Head of caudate nucleus (tissue), 42 donors: ENCODE measurements around the gene ARHGAP21.
"Not testable (repeated sequence)": the region's sequence is repeated elsewhere in the genome, so short reads cannot be mapped to it uniquely, and the experiment has no call there.

ENCODE experiments used
- DNase-seq, 42 donors: peaks; one replicate each; pipeline versions ENCODE4 v3.0.0 to v3.0.0-alpha.2; 2020 to 2021; ENCODE audit warnings: mixed read lengths in 7 of 42
- intact Hi-C: fragments of 100-400 bp; cut with DNase I; formaldehyde crosslinking; loops from one replicate; pipeline ENCODE4 v1.15.0; 2022

The ARHGAP21 gene

DNA sequence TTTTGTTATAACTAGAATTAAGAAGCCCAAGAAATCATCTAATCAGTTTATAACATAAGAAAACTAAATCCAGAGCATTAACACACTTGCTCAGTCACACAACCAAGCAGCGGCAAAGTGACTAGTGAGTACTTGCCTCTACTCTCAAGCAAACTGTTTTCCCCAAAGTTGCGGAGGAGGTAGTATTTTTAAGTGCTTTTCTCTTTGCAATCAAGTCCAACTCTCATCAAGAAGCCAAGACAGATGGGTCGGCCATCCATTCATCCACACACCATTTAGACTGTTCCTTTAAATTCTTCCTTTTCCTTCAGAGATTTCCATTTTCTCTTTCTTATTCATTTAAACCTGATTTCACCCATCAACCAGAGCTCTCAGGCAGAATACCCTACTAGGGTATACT lies 25.4 kb downstream of the ARHGAP21 start:
- intact Hi-C loops, result no loop called here
- no peak for DNase-seq

DNA sequence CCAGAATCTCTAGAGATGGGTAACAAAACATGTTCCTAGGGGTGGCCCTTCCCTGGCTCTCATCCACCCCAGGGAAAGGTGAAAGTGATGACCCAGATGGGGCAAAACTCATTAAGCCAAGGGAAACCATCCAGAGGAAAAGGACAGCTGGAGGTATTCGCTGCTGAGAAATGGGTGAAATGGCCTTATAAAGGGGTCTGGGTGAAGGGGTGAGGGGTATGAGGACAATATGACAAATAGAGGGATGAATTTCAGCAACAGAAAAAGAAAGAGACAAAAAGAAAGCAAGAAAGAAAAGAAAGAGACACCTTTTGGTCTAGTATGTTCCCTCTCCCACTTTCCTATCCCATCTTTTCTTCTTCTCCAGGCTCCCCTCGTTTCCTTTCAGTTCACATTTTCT lies 26.6 kb downstream of the ARHGAP21 start:
- intact Hi-C loops, result no loop called here
- DNase-seq, result no peak

DNA sequence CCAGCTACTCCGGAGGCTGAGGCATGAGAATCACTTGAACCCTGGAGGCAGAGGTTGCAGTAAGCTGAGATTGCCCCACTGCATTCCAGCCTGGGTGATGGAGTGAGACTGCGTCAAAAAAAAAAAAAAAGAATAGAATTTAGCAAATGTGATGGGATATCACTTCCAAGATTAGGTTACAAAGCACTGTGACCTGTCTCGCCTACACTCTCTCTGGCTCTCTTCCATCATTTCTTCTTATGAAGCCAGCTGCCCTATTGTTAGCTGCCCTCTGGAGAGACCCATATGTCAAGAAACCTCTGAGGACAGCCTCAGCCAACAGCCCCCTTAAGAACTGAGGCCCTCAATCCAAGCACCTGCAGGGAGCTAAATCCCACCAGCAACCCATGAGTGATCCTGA lies 28.2 kb downstream of the ARHGAP21 start:
- intact Hi-C loops, result no loop called here
- no peak for DNase-seq

GRCh38 chr10:24694086-24694485 lies 29.6 kb downstream of the ARHGAP21 start:
- intact Hi-C loops, result no loop called here
- no peak for DNase-seq

GRCh38 chr10:24690961-24691512 lies 32.6 kb downstream of the ARHGAP21 start:
- intact Hi-C loops, result no loop called here
- DNase-seq, result no peak

DNA sequence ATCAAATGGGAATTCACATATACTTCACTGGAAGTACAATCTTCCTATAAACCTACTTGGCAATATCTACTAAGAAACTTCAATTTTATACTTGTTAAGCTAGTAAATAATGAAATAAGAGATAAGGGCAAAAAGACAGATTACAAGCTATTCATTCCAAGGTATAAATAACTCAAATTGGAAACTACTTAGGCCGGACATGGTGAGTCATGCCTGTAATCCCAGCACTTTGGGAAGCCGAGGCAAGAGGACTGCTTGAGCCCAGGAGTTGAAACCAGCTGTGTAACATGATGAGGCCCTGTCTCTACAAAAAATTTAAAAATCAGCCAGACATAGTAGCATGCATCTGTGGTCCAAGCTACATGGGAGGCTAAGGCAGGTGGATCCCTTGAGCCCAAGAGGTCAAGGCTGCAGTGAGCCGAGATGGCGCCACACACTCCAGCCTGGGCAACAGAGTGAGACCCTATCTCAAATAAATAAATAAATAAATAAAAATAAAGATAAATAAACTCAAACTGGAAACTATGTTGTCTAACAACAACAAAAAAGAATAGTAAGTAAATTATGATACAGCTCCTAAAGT lies 37.6 kb downstream of the ARHGAP21 start:
- DNase-seq, result no peak
- intact Hi-C loops, result no loop called here

DNA sequence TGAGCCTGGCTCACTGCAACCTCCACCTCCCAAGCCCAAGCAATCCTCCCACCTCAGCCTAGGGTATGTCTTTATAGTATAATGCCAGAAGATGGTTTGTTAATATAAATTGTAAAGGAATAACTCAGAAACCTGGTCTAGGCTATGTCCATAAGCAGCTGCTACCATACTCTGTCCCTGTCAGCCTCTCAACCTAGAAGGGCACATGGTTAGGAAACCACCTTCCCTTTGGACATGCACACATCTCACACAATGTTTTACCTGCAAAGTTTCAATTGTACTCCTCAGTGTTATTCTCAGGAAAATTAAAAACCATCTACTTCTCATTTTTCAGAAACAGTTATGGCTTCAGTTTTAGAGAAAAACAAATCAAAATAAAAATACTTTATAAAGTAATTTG lies 40.1 kb downstream of the ARHGAP21 start:
- intact Hi-C loops, result no loop called here
- no peak for DNase-seq

GRCh38 chr10:24681572-24682088 lies 42.1 kb downstream of the ARHGAP21 start:
- intact Hi-C loops, result no loop called here
- DNase-seq, result no peak

GRCh38 chr10:24680647-24681524 lies 42.8 kb downstream of the ARHGAP21 start:
- DNase-seq, result no peak
- intact Hi-C loops, result no loop called here

GRCh38 chr10:24678757-24679156 lies 44.9 kb downstream of the ARHGAP21 start:
- DNase-seq, result no peak

GRCh38 chr10:24674892-24675632 lies 48.6 kb downstream of the ARHGAP21 start:
- intact Hi-C loops, result no loop called here
- DNase-seq, result no peak

More at GRCh38 chr10:24678757-24679156, 44.9 kb downstream of the ARHGAP21 start:
- intact Hi-C loops, result no loop called here

GRCh38 chr10:24670964-24671670 lies 52.6 kb downstream of the ARHGAP21 start:
- intact Hi-C loops, result no loop called here
- DNase-seq, result no peak

DNA sequence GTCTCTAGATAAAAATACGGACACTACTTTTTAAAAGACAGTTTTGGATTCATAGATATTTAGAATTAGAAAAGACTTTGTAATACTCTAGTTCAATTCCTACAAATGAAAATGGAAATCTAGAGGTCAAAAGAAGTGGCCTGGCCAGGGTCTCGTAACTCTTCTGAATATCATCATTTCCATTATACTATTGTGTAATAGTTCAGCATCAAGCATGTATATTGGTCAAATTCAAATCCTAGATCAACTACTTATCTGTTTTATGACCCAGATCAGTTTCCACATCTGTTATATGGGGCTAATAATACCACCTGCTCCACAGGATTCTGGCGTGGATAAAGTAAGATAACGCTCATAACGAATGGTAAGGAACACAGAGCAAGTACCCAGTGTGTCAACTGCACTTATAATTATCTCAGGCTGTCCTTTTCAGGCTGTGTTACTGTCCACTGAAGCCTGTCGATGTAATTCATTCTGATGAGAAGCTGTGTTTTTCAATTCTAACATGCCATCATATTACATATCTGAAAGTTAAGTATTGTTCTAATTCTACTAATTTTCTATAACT lies 54.3 kb downstream of the ARHGAP21 start:
- intact Hi-C loops, result no loop called here

DNA sequence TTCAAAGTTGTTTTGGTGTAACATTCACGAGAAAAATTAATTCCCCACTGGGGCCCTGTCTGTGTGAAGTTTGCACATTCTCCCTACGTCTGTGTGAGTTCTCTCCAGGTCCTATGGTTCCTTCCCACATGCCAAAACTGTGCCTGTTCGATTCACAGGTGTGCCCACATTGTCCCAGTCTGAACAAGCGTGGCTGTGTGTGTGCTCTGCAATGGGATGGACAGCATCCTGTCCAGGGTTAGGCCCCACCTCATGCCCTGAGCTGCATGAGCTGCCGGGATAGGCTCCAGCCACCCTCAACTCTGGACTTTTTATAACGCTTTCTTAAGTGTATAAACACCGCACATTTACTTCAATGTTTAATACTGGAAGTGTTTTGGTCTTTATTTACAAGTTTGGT lies 55.4 kb downstream of the ARHGAP21 start:
- intact Hi-C loops, result no loop called here
- DNase-seq, result no peak

More for the DNA sequence above, 54.3 kb downstream of the ARHGAP21 start:
- no peak for DNase-seq

- intact Hi-C loops, result no loop called here
- no peak for DNase-seq
Observed at GRCh38 chr10:24664991-24665390, 58.7 kb downstream of the ARHGAP21 start.

- intact Hi-C loops, result no loop called here
- DNase-seq, result no peak
Observed at GRCh38 chr10:24661376-24661775, 62.3 kb downstream of the ARHGAP21 start.

DNA sequence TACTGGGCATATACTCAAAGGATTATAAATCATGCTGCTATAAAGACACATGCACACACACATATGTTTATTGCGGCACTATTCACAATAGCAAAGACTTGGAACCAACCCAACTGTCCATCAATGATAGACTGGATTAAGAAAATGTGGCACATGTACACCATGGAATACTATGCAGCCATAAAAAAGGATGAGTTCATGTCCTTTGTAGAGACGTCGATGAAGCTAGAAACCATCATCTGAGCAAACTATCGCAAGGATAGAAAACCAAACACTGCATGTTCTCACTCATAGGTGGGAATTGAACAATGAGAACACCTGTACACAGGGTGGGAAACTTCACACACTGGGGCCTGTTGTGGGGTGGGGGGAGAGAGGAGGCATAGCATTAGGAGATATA lies 65.4 kb downstream of the ARHGAP21 start:
- DNase-seq, intact Hi-C loops: not testable (repeated sequence)

DNA sequence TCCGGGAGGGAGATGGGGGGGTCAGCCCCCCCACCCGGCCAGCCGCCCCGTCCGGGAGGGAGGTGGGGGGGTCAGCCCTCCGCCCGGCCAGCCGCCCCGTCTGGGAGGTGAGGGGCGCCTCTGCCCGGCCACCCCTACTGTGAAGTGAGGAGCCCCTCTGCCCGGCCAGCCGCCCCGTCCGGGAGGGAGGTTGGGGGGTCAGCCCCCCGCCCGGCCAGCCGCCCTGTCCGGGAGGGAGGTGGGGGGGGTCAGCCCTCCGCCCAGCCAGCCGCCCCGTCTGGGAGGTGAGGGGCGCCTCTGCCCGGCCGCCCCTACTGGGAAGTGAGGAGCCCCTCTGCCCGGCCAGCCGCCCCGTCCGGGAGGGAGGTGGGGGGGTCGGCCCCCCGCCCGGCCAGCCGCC lies 67.4 kb downstream of the ARHGAP21 start:
- DNase-seq, intact Hi-C loops: not testable (repeated sequence)
